A549 (cell line): ENCODE measurements around the gene HLA-E. TPM values are rescaled to one million over a fixed set of nuclear protein-coding genes. Genes with fewer than 3 reads are reported as not detected.

Experiments
- ATAC-seq, 2 experiments: fragments of 200-7000 bp in 1 of 2; fragments of >200 bp in 1 of 2; cut with Nextera tagmentation in 1 of 2; cut with Tn5 transposase in 1 of 2; 3 replicates each; pipeline versions ENCODE4 v1.8.0 to v1.9.1; 2018 to 2020; ENCODE audit warnings: mild to moderate bottlenecking in 1 of 2, moderate library complexity in 1 of 2
- CTCF ChIA-PET: fragments of 300-600 bp; sonication (Branson Sonifier 250); formaldehyde crosslinking; extraction: SDS; loops from one replicate; lab custom pipeline; 2021; ENCODE audit warnings: antibody characterized with exemption, inconsistent platforms; lab: Yijun Ruan, JAX
- POLR2A ChIA-PET: fragments of 350-600 bp; formaldehyde crosslinking; extraction: SDS; loops from one replicate; lab custom pipeline; 2021; ENCODE audit warnings: antibody characterized with exemption, inconsistent platforms; lab: Yijun Ruan, JAX
- DNase-seq, 2 experiments: peaks; one replicate each; pipeline versions ENCODE4 v3.0.0 to v3.0.0-alpha.2; 2011 to 2016; ENCODE audit warnings: low read depth in 1 of 2, low spot score in 1 of 2
- FAIRE-seq: peaks from 2 replicates; lab custom pipeline; 2011; peaks lifted over from hg19 to GRCh38; lab: Jason Lieb, UNC
- H3K27ac ChIP-seq, 2 experiments: fragments of >200 bp; sonication (Bioruptor Twin); formaldehyde crosslinking; 3 replicates each; pipeline ENCODE4 v1.5.1; 2016 to 2017
- H3K4me1 ChIP-seq: fragments of >200 bp; sonication (Bioruptor Twin); formaldehyde crosslinking; 3 replicates; pipeline ENCODE4 v1.6.1; 2016
- H3K4me2 ChIP-seq: fragments of >200 bp; sonication (Bioruptor Twin); formaldehyde crosslinking; 3 replicates; pipeline ENCODE4 v1.6.1; 2016
- H3K4me3 ChIP-seq: fragments of >200 bp; sonication (Bioruptor Twin); formaldehyde crosslinking; 3 replicates; pipeline ENCODE4 v1.5.1; 2016
- H3K9me3 ChIP-seq: fragments of >200 bp; sonication (Bioruptor Twin); formaldehyde crosslinking; 3 replicates; pipeline ENCODE4 v1.6.1; 2016
- CEBPB ChIP-seq, 2 experiments: fragments of >200 bp in 1 of 2; sonication (Bioruptor Twin) in 1 of 2; formaldehyde crosslinking in 1 of 2; IDR thresholded peaks; 2 replicates each; pipeline ENCODE4 v1.6.1; 2012 to 2016
- CTCF ChIP-seq: fragments of >200 bp; sonication (Bioruptor Twin); formaldehyde crosslinking; IDR thresholded peaks from 3 replicates; pipeline ENCODE4 v1.5.1; 2016
- EHF ChIP-seq: fragments of 250-450 bp; sonication (Bioruptor Pico); IDR thresholded peaks from 2 replicates; pipeline ENCODE4 v1.5.0; 2020; ENCODE audit warnings: mild to moderate bottlenecking
- GATA3 ChIP-seq: IDR thresholded peaks from 2 replicates; pipeline ENCODE4 v1.6.1; 2012; ENCODE audit warnings: borderline replicate concordance
- NPAS2 ChIP-seq: fragments of 250-450 bp; sonication (Bioruptor Pico); IDR thresholded peaks from 2 replicates; pipeline ENCODE4 v1.8.0; 2022; ENCODE audit warnings: mild to moderate bottlenecking, moderate library complexity, borderline replicate concordance
- PHF8 ChIP-seq: fragments of 200-600 bp; sonication (generic); IDR thresholded peaks from 2 replicates; pipeline ENCODE4 v1.6.1; 2016; ENCODE audit warnings: low read depth, mild to moderate bottlenecking, antibody characterized with exemption, moderate library complexity, borderline replicate concordance
- POLR2AphosphoS2 ChIP-seq: conservative IDR thresholded peaks from 2 replicates; pipeline ENCODE4 v1.6.1; 2012; ENCODE audit warnings: low read length, improper control_type of control experiment, inconsistent platforms
- RARB ChIP-seq: fragments of 250-450 bp; sonication (Bioruptor Pico); IDR thresholded peaks from 2 replicates; pipeline ENCODE4 v1.8.0; 2021; ENCODE audit warnings: mild to moderate bottlenecking, moderate library complexity
- RNF2 ChIP-seq: fragments of 200-600 bp; sonication (generic); IDR thresholded peaks from 2 replicates; pipeline ENCODE4 v1.6.1; 2016; ENCODE audit warnings: low read depth, mild to moderate bottlenecking, antibody characterized with exemption, moderate library complexity, borderline replicate concordance
- SREBF2 ChIP-seq: fragments of 450-650 bp; IDR thresholded peaks from 2 replicates; pipeline ENCODE4 v1.6.1; 2014; ENCODE audit warnings: mild to moderate bottlenecking, moderate library complexity
- USF2 ChIP-seq: fragments of 450-650 bp; IDR thresholded peaks from 2 replicates; pipeline ENCODE4 v1.6.1; 2014; ENCODE audit warnings: antibody characterized with exemption
- ZC3H11A ChIP-seq: fragments of 450-650 bp; IDR thresholded peaks from 2 replicates; pipeline ENCODE4 v1.6.1; 2014; ENCODE audit warnings: antibody characterized with exemption, mild to moderate bottlenecking
- ZNF302 ChIP-seq: fragments of 250-450 bp; sonication (Bioruptor Pico); IDR thresholded peaks from 2 replicates; pipeline ENCODE4 v1.9.0; 2021; ENCODE audit warnings: inconsistent platforms, mild to moderate bottlenecking, moderate library complexity
- ZSCAN20 ChIP-seq: fragments of 250-450 bp; sonication (Bioruptor Pico); IDR thresholded peaks from 2 replicates; pipeline ENCODE4 v1.8.0; 2022; ENCODE audit warnings: mild to moderate bottlenecking, moderate library complexity
- WGBS: methylation state at CpG from one replicate; pipeline ENCODE4 v1.1.6; 2017; ENCODE audit errors: missing lambda C conversion rate; 5-methylcytosine and 5-hydroxymethylcytosine counted together
- polyA plus RNA-seq, 4 experiments: library from polyadenylated mRNA; depleted of rRNA in 3 of 4; stranded (reverse); fragments of >200 nt; fragmentation: RNase III in 1 of 4; extraction: RNeasy Plus Mini Kit Qiagen cat#74134 plus additional on column Dnase treatment in 1 of 4; gene quantifications; 2 replicates in 3 of 4; 3 replicates in 1 of 4; pipeline ENCODE4 v1.2.3, GENCODE V29; 2011 to 2017
- TF ChIP-seq, protein P1 (sequence below): IDR thresholded peaks from 2 replicates; pipeline ENCODE4 v1.6.1; 2012; ENCODE audit warnings: low read depth, borderline replicate concordance
- TF ChIP-seq, protein P2 (sequence below): fragments of 250-450 bp; sonication (Bioruptor Pico); IDR thresholded peaks from 2 replicates; pipeline ENCODE4 v1.5.0; 2020; ENCODE audit warnings: low read depth, mild to moderate bottlenecking, moderate library complexity

Gene HLA-E
- polyA plus RNA-seq, 2 of the 4 experiments (the other 2 are of a cell fraction): 38.3 to 40.3 TPM

GRCh38 chr6:30510419-30511168 lies 21.3 kb downstream of the HLA-E start (continued):
- TF ChIP-seq, protein P1, sequence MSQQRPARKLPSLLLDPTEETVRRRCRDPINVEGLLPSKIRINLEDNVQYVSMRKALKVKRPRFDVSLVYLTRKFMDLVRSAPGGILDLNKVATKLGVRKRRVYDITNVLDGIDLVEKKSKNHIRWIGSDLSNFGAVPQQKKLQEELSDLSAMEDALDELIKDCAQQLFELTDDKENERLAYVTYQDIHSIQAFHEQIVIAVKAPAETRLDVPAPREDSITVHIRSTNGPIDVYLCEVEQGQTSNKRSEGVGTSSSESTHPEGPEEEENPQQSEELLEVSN: no peak
- TF ChIP-seq NPAS2 (CRISPR knock-in tag): no peak
- TF ChIP-seq RARB (CRISPR knock-in tag): no peak
- TF ChIP-seq GATA3: no peak

DNA sequence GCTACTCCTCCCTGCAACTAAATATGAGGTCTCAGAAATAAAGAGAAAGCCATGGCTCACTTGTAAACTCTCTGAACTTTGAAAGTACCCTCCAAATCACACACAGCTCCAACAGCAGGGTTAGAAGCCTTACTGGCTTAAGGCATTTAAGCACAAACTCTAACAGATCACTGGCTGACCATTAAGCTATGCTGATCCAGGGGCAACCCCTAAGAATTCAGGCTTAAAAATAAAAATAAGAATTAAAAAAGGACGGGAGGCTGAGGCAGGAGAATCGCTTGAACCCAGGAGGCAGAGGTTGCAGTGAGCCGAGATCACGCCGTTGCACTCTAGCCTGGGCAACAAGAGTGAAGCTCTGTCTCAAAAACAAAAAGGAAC lies 21.8 kb downstream of the HLA-E start:
- ChIA-PET POLR2A (no interaction called here), CTCF (interaction anchor here (0.8 to 1.5 kb wide), 4 partner anchors 10 to 44 kb away, joined by 3 to 4 read pairs (median 4); no protein-coding TSS in a partner anchor)
- ATAC-seq: no peak
- Histone ChIP-seq H3K4me3 (no peak overlapping the region), H3K27ac (no peak overlapping the region), H3K4me1 (no peaks in the 10 kb centered on the region), H3K4me2 (no peak overlapping the region), H3K9me3 (no peaks in the 10 kb centered on the region)
- no peak for DNase-seq
- FAIRE-seq: no peak
- TF ChIP-seq PHF8 (no peak), POLR2AphosphoS2 (no peak), RARB (CRISPR knock-in tag) (no peak), ZNF302 (CRISPR knock-in tag) (no peak), ZC3H11A (no peak), CEBPB (IDR thresholded peaks at IDR 0.05) (no peak), NPAS2 (CRISPR knock-in tag) (no peak), GATA3 (no peak), RNF2 (no peak), CTCF (no peak), SREBF2 (no peak)
- TF ChIP-seq, protein P2, sequence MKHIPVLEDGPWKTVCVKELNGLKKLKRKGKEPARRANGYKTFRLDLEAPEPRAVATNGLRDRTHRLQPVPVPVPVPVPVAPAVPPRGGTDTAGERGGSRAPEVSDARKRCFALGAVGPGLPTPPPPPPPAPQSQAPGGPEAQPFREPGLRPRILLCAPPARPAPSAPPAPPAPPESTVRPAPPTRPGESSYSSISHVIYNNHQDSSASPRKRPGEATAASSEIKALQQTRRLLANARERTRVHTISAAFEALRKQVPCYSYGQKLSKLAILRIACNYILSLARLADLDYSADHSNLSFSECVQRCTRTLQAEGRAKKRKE (CRISPR knock-in tag): no peak
- 86% methylated on average over 5 of the region's 5 CpGs for WGBS

DNA sequence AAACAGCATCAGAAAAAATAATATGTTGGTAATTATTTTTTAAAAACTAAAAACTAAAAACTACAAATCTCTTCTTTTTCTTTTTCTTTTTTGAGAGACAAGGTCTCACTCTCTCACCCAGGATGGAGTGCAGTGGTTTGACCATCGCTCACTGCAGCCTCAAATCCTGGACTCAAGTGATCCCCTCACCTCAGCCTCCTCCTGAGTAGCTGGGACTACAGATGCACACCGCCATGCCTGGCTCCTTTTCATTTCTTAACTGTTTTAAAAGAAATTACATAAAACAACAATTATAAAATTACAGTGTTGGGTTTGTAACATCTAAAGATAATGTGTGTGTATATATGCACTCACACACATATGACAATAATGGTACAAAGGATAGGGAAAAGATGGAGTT lies 24.1 kb downstream of the HLA-E start:
- WGBS: 92% methylated on average over 2 of the region's 2 CpGs

More for the DNA sequence above, 24.1 kb downstream of the HLA-E start:
- no peak for DNase-seq
- H3K9me3 ChIP-seq: no peaks in the 10 kb centered on the region
- H3K4me1 ChIP-seq: no peaks in the 10 kb centered on the region
- no peak for FAIRE-seq
- no peak overlapping the region for H3K4me2 ChIP-seq
- POLR2A ChIA-PET: no interaction called here
- ATAC-seq: no peak
- CTCF ChIA-PET: no interaction called here
- no peak overlapping the region for H3K4me3 ChIP-seq
- no peak overlapping the region for H3K27ac ChIP-seq
- TF ChIP-seq ZSCAN20: no peak
- TF ChIP-seq USF2: no peak
- no peak for TF ChIP-seq EHF
- TF ChIP-seq, all 56 proteins: peak for 0
